Liver (tissue), 9 donors: ENCODE measurements around the gene CYB5R4. TPM values are rescaled to one million over a fixed set of nuclear protein-coding genes. Genes with fewer than 3 reads are reported as not detected.

Experiments
- DNase-seq: peaks from one replicate; pipeline ENCODE4 v3.0.0-alpha.2; 2017; ENCODE audit warnings: low spot score
- H3K27ac ChIP-seq, 2 donors: one replicate each; pipeline ENCODE4 v1.7.0; 2013; ENCODE audit warnings: inconsistent platforms in 2 of 2, low read length in 2 of 2, control low read depth in 1 of 2, low read depth in 1 of 2, mild to moderate bottlenecking in 1 of 2
- H3K27me3 ChIP-seq, 4 donors: one replicate each; pipeline versions ENCODE4 v1.6.1 to v1.7.0; 2013; ENCODE audit warnings: low read length in 3 of 4, inconsistent platforms in 1 of 4, mild to moderate bottlenecking in 1 of 4, moderate library complexity in 1 of 4; ENCODE audit not compliant: control insufficient read depth in 4 of 4, insufficient read depth in 4 of 4
- H3K36me3 ChIP-seq, 4 donors: one replicate each; pipeline versions ENCODE4 v1.6.1 to v1.7.0; 2013; ENCODE audit warnings: low read length in 3 of 4, mild to moderate bottlenecking in 3 of 4, low read depth in 1 of 4, moderate library complexity in 1 of 4; ENCODE audit not compliant: control insufficient read depth in 4 of 4, insufficient read depth in 3 of 4
- H3K4me1 ChIP-seq, 4 donors: one replicate each; pipeline versions ENCODE4 v1.6.1 to v1.7.0; 2013; ENCODE audit warnings: low read length in 3 of 4, mild to moderate bottlenecking in 3 of 4, moderate library complexity in 1 of 4; ENCODE audit not compliant: control insufficient read depth in 4 of 4, insufficient read depth in 4 of 4
- H3K4me3 ChIP-seq, 3 donors: one replicate each; pipeline versions ENCODE4 v1.6.1 to v1.7.0; 2013; ENCODE audit warnings: low read length in 3 of 3, control low read depth in 1 of 3, low read depth in 1 of 3, mild to moderate bottlenecking in 1 of 3
- H3K9ac ChIP-seq, 2 donors: one replicate each; pipeline ENCODE4 v1.7.0; 2013; ENCODE audit warnings: low read length in 2 of 2, mild to moderate bottlenecking in 2 of 2, moderate library complexity in 2 of 2, control low read depth in 1 of 2, low read depth in 1 of 2
- H3K9me3 ChIP-seq, 4 donors: one replicate each; pipeline versions ENCODE4 v1.6.1 to v1.7.0; 2013; ENCODE audit warnings: low read length in 3 of 4; ENCODE audit not compliant: control insufficient read depth in 4 of 4
- EGR1 ChIP-seq, 2 donors: IDR thresholded peaks; 2 replicates each; pipeline ENCODE4 v1.6.1; 2016 to 2018; ENCODE audit warnings: antibody characterized with exemption in 2 of 2, low read depth in 2 of 2
- FOXA1 ChIP-seq: IDR thresholded peaks from 2 replicates; pipeline ENCODE4 v1.6.1; 2016; ENCODE audit warnings: antibody characterized with exemption
- FOXA2 ChIP-seq: IDR thresholded peaks from 2 replicates; pipeline ENCODE4 v1.6.1; 2016; ENCODE audit warnings: antibody characterized with exemption
- GABPA ChIP-seq, 2 donors: IDR thresholded peaks in 1 of 2; conservative IDR thresholded peaks in 1 of 2; 2 replicates each; pipeline ENCODE4 v1.6.1; 2016; ENCODE audit warnings: antibody characterized with exemption in 2 of 2, mild to moderate bottlenecking in 1 of 2, moderate library complexity in 1 of 2
- HNF4A ChIP-seq, 2 donors: conservative IDR thresholded peaks; 2 replicates each; pipeline ENCODE4 v1.6.1; 2016; ENCODE audit warnings: antibody characterized with exemption in 2 of 2, mild to moderate bottlenecking in 2 of 2
- HNF4G ChIP-seq: IDR thresholded peaks from 2 replicates; pipeline ENCODE4 v1.6.1; 2016; ENCODE audit warnings: antibody characterized with exemption
- JUND ChIP-seq, 2 donors: IDR thresholded peaks; 2 replicates each; pipeline ENCODE4 v1.6.1; 2016; ENCODE audit warnings: antibody characterized with exemption in 2 of 2
- NR2F2 ChIP-seq: IDR thresholded peaks from 2 replicates; pipeline ENCODE4 v1.6.1; 2016; ENCODE audit warnings: antibody characterized with exemption
- RAD21 ChIP-seq, 2 donors: IDR thresholded peaks; 2 replicates each; pipeline ENCODE4 v1.6.1; 2016; ENCODE audit warnings: antibody characterized with exemption in 2 of 2, mild to moderate bottlenecking in 2 of 2
- RXRA ChIP-seq, 2 donors: IDR thresholded peaks; 2 replicates each; pipeline ENCODE4 v1.6.1; 2017 to 2018; ENCODE audit warnings: antibody characterized with exemption in 2 of 2, mild to moderate bottlenecking in 1 of 2
- TAF1 ChIP-seq: conservative IDR thresholded peaks from 2 replicates; pipeline ENCODE4 v1.6.1; 2016; ENCODE audit warnings: antibody characterized with exemption, mild to moderate bottlenecking
- YY1 ChIP-seq: IDR thresholded peaks from 2 replicates; pipeline ENCODE4 v1.6.1; 2016; ENCODE audit warnings: antibody characterized with exemption, mild to moderate bottlenecking
- WGBS: extraction: QIAGEN DNeasy Blood & Tissue Kit; methylation state at CpG from one replicate; pipeline ENCODE4 v1.1.7; 2013; 5-methylcytosine and 5-hydroxymethylcytosine counted together
- polyA plus RNA-seq, 2 donors: library from polyadenylated mRNA; stranded (reverse) in 1 of 2; unstranded in 1 of 2; fragments of 200-250 nt in 1 of 2; fragments of >200 nt in 1 of 2; fragmentation: Nextera tagmentation in 1 of 2; extraction: Ambion mirVana in 1 of 2; gene quantifications; one replicate each; pipeline versions ENCODE4 v1.2.1 to v1.2.3, GENCODE V29; 2013 to 2015
- total RNA-seq, 2 donors: library from RNA; depleted of rRNA; stranded (reverse); fragments of >200 nt; gene quantifications; one replicate each; pipeline ENCODE4 v1.2.3, GENCODE V29; 2014
- TF ChIP-seq, protein P1 (sequence below): IDR thresholded peaks from 2 replicates; pipeline ENCODE4 v1.6.1; 2016; ENCODE audit warnings: antibody characterized with exemption
- TF ChIP-seq, protein P2 (sequence below): IDR thresholded peaks from 2 replicates; pipeline ENCODE4 v1.6.1; 2016; ENCODE audit warnings: antibody characterized with exemption
- TF ChIP-seq, protein P3 (sequence below): IDR thresholded peaks from 2 replicates; pipeline ENCODE4 v1.6.1; 2016; ENCODE audit warnings: antibody characterized with exemption
- TF ChIP-seq, protein P4 (sequence below): fragments of 150-350 bp; IDR thresholded peaks from 2 replicates; pipeline ENCODE4 v1.5.1; 2017; ENCODE audit warnings: improper control_type of control experiment, low read depth, low read length; ENCODE audit not compliant: missing input control
- TF ChIP-seq, protein P5 (sequence below): IDR thresholded peaks from 2 replicates; pipeline ENCODE4 v1.6.1; 2016; ENCODE audit warnings: antibody characterized with exemption, mild to moderate bottlenecking
- donor health status: healthy.
- donor health status: healthy.
- donor health status: healthy.
- donor health status: healthy.
- donor health status: healthy.

The CYB5R4 gene
- total and polyA plus RNA-seq, 4 donors, result 3.4 to 7.8 (median 5.4) TPM

DNA sequence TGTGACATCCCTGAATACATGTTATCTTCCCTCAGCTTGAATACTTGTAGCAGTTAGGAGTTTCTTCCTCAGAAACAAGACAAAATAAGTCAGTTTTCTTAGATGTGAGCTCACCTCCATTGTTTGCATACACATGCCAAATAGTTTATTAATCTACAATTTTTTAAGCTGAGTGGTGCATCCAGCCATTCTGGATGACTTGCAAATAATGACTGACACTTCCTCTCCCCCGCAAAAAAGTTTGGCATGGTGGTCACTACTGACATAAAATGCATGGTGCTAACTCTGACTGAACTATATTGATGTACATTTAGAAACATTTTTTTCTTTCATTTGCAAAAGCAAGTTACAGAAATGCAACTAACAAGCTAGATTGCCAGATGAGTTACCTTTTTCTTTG lies 55.5 kb downstream of the CYB5R4 start:
- no peak for DNase-seq
- H3K9me3 ChIP-seq, result no peaks in the 10 kb centered on the region
- no peaks in the 10 kb centered on the region for H3K4me1 ChIP-seq
- H3K27me3 ChIP-seq, result no peaks in the 10 kb centered on the region
- 86% methylated on average over 1 of the region's 1 CpG for WGBS
- H3K27ac ChIP-seq, result no peak overlapping the region
- H3K36me3 ChIP-seq, result no peaks in the 10 kb centered on the region
- H3K4me3 ChIP-seq, result no peak overlapping the region
- TF ChIP-seq FOXA1 (no peak), RAD21 (IDR thresholded peaks at IDR 0.05) (no peak), HNF4G (no peak), HNF4A (conservative IDR thresholded peaks at IDR 0.05) (no peak)
- H3K9ac ChIP-seq, result no peak overlapping the region

DNA sequence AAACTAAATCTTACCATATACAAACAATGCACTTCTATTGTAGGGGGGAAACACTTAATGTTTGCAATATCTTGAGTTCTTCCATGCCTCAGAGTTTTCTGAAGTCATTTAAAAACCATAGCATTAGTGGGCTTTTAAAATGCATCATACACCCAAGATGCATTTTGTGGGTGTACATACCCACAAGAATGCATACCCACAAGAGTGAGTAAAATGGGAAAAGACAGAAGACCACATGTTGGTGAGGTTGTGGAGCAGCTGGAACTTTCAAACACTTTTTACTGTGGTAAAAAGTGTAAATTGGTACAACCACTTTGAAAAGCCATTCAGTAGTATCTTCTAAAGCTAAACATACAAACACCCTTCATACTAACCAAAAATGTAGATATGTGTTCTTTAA lies 57.5 kb downstream of the CYB5R4 start:
- no peak overlapping the region for H3K4me3 ChIP-seq
- no peaks in the 10 kb centered on the region for H3K36me3 ChIP-seq
- no peak overlapping the region for H3K9ac ChIP-seq
- TF ChIP-seq NR2F2 (no peak), EGR1 (IDR thresholded peaks at IDR 0.05; ENCODE audit: low read depth in 2 of 2) (no peak), FOXA1 (no peak)
- TF ChIP-seq, protein P1, sequence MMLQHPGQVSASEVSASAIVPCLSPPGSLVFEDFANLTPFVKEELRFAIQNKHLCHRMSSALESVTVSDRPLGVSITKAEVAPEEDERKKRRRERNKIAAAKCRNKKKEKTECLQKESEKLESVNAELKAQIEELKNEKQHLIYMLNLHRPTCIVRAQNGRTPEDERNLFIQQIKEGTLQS, result no peak
- TF ChIP-seq, protein P2, sequence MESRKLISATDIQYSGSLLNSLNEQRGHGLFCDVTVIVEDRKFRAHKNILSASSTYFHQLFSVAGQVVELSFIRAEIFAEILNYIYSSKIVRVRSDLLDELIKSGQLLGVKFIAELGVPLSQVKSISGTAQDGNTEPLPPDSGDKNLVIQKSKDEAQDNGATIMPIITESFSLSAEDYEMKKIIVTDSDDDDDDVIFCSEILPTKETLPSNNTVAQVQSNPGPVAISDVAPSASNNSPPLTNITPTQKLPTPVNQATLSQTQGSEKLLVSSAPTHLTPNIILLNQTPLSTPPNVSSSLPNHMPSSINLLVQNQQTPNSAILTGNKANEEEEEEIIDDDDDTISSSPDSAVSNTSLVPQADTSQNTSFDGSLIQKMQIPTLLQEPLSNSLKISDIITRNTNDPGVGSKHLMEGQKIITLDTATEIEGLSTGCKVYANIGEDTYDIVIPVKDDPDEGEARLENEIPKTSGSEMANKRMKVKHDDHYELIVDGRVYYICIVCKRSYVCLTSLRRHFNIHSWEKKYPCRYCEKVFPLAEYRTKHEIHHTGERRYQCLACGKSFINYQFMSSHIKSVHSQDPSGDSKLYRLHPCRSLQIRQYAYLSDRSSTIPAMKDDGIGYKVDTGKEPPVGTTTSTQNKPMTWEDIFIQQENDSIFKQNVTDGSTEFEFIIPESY, result no peak
- H3K27ac ChIP-seq, result no peak overlapping the region
- H3K4me1 ChIP-seq, result no peaks in the 10 kb centered on the region
- no peak for DNase-seq
- H3K27me3 ChIP-seq, result no peaks in the 10 kb centered on the region
- no peaks in the 10 kb centered on the region for H3K9me3 ChIP-seq

DNA sequence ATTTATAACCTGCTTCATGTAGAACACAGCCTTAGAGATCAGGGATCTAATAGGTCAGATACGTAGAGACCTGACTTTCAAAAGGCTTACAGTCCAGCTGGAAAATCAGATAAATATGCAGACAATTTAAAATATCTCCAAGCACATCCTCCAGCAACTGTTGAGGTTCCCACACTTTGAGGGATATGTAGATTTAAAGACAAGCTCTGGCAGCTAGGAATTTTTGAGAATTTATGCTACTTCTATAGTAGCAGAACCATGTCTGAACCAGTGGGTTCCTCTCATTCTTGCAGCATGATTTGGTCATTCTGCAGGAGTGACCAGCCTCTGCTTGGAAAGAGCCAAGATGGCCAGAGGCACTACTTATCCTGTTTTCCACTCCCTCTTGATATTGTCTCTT lies 60.5 kb downstream of the CYB5R4 start:
- H3K4me1 ChIP-seq, result no peaks in the 10 kb centered on the region
- peaks cover 0 to under 1% (median 0%) of the 10 kb centered on the region in 4 donors for H3K36me3 ChIP-seq
- no peak overlapping the region for H3K9ac ChIP-seq
- WGBS, result 100% methylated on average over 1 of the region's 1 CpG
- H3K4me3 ChIP-seq, result no peak overlapping the region
- no peak overlapping the region for H3K27ac ChIP-seq
- no peak for DNase-seq
- no peaks in the 10 kb centered on the region for H3K27me3 ChIP-seq
- no peaks in the 10 kb centered on the region for H3K9me3 ChIP-seq
- TF ChIP-seq HNF4G (no peak), HNF4A (conservative IDR thresholded peaks at IDR 0.05) (no peak), NR2F2 (no peak), JUND (IDR thresholded peaks at IDR 0.05) (no peak), TAF1 (no peak), EGR1 (IDR thresholded peaks at IDR 0.05; ENCODE audit: low read depth in 2 of 2) (no peak), YY1 (no peak), GABPA (IDR thresholded peaks at IDR 0.05 in 1 of 2, conservative IDR thresholded peaks at IDR 0.05 in 1 of 2) (no peak), RXRA (IDR thresholded peaks at IDR 0.05) (no peak), FOXA2 (no peak)
- TF ChIP-seq, protein P2, result no peak
- TF ChIP-seq, protein P3, sequence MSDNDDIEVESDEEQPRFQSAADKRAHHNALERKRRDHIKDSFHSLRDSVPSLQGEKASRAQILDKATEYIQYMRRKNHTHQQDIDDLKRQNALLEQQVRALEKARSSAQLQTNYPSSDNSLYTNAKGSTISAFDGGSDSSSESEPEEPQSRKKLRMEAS, result no peak
- TF ChIP-seq, protein P1, result no peak
- TF ChIP-seq, protein P4, sequence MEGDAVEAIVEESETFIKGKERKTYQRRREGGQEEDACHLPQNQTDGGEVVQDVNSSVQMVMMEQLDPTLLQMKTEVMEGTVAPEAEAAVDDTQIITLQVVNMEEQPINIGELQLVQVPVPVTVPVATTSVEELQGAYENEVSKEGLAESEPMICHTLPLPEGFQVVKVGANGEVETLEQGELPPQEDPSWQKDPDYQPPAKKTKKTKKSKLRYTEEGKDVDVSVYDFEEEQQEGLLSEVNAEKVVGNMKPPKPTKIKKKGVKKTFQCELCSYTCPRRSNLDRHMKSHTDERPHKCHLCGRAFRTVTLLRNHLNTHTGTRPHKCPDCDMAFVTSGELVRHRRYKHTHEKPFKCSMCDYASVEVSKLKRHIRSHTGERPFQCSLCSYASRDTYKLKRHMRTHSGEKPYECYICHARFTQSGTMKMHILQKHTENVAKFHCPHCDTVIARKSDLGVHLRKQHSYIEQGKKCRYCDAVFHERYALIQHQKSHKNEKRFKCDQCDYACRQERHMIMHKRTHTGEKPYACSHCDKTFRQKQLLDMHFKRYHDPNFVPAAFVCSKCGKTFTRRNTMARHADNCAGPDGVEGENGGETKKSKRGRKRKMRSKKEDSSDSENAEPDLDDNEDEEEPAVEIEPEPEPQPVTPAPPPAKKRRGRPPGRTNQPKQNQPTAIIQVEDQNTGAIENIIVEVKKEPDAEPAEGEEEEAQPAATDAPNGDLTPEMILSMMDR, result no peak
- TF ChIP-seq, protein P5, sequence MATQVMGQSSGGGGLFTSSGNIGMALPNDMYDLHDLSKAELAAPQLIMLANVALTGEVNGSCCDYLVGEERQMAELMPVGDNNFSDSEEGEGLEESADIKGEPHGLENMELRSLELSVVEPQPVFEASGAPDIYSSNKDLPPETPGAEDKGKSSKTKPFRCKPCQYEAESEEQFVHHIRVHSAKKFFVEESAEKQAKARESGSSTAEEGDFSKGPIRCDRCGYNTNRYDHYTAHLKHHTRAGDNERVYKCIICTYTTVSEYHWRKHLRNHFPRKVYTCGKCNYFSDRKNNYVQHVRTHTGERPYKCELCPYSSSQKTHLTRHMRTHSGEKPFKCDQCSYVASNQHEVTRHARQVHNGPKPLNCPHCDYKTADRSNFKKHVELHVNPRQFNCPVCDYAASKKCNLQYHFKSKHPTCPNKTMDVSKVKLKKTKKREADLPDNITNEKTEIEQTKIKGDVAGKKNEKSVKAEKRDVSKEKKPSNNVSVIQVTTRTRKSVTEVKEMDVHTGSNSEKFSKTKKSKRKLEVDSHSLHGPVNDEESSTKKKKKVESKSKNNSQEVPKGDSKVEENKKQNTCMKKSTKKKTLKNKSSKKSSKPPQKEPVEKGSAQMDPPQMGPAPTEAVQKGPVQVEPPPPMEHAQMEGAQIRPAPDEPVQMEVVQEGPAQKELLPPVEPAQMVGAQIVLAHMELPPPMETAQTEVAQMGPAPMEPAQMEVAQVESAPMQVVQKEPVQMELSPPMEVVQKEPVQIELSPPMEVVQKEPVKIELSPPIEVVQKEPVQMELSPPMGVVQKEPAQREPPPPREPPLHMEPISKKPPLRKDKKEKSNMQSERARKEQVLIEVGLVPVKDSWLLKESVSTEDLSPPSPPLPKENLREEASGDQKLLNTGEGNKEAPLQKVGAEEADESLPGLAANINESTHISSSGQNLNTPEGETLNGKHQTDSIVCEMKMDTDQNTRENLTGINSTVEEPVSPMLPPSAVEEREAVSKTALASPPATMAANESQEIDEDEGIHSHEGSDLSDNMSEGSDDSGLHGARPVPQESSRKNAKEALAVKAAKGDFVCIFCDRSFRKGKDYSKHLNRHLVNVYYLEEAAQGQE, result no peak
